G401 (cell line): ENCODE measurements around the gene PEX12. TPM values are rescaled to one million over a fixed set of nuclear protein-coding genes. Genes with fewer than 3 reads are reported as not detected.
"Not testable (repeated sequence)": the region's sequence is repeated elsewhere in the genome, so short reads cannot be mapped to it uniquely, and the experiment has no call there.

Experiments used
- DNase-seq: peaks from one replicate; pipeline ENCODE4 v3.0.0-alpha.2; 2015; ENCODE audit warnings: low spot score
- in situ Hi-C: cut with HindIII; loops from 2 replicates; pipeline ENCODE4 v1.10.0; 2016; ENCODE audit warnings: low sequenced_read_pairs, mixed read lengths
- total RNA-seq: library from RNA; depleted of rRNA; stranded (reverse); fragments of >200 nt; shearing (Covaris generic); gene quantifications from 2 replicates; pipeline ENCODE4 v1.2.3, GENCODE V29; 2014; rRNA removed

Gene PEX12
- total RNA-seq, result 2.4 and 5.7 TPM in 2 replicates

GRCh38 chr17:35578197-35578928, at the start of gene PEX12:
TSS of gene PEX12 (minus strand) at chr17:35578571. CDS start at chr17:35578021, 550 bp downstream.
- DNase-seq, result peak; percentile 98
- in situ Hi-C loops, result no loop called here

GRCh38 chr17:35627417-35627816, 49.0 kb upstream of the PEX12 start:
- no peak for DNase-seq
- in situ Hi-C loops, result no loop called here

DNA sequence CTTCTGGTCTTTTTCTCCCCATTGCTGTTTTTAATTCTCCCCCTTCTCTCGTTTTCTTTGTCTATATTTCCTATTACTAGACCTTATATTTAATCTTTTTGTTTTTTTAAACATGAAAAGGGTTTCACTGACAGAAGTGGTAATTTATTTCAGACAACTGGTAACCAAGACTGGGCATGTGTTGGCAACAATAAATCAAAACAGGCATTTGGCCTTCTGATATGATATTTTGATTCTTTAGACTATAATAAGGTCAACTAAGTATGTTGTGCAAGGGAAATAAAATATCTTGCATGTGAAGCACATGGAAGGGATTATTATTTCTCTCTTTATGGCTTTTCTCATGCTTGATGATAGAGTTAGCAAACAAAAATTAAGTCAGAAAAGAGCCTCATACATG, 43.4 kb upstream of the PEX12 start:
- in situ Hi-C loops, result no loop called here
- no peak for DNase-seq

DNA sequence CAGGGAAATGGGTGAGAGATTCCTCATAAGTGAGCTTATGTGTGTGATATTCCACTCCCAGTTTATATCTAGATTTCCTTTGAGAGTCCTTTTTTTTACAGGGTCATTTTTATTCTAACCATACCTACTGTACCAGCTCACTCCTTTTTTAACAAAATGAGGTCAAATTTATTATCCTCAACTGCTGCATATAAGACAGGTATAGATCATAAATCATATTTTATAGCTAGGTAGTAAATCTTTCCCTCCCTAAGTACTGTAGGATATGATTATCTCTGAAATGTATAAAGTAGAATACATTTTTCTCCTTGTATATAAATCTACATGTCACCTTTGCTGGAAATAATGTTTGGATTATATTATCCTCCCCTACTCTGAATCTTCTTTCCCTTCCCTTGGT, 40.3 kb upstream of the PEX12 start:
- in situ Hi-C loops, result no loop called here

GRCh38 chr17:35617505-35617904, 39.1 kb upstream of the PEX12 start:
- no peak for DNase-seq
- in situ Hi-C loops, result no loop called here

More for the DNA sequence above, 40.3 kb upstream of the PEX12 start:
- no peak for DNase-seq

- DNase-seq, result no peak
Measured at GRCh38 chr17:35616536-35616935, 38.2 kb upstream of the PEX12 start.

GRCh38 chr17:35614810-35615209, 36.4 kb upstream of the PEX12 start:
- no peak for DNase-seq
- in situ Hi-C loops, result no loop called here

More at GRCh38 chr17:35616536-35616935, 38.2 kb upstream of the PEX12 start:
- in situ Hi-C loops, result no loop called here

DNA sequence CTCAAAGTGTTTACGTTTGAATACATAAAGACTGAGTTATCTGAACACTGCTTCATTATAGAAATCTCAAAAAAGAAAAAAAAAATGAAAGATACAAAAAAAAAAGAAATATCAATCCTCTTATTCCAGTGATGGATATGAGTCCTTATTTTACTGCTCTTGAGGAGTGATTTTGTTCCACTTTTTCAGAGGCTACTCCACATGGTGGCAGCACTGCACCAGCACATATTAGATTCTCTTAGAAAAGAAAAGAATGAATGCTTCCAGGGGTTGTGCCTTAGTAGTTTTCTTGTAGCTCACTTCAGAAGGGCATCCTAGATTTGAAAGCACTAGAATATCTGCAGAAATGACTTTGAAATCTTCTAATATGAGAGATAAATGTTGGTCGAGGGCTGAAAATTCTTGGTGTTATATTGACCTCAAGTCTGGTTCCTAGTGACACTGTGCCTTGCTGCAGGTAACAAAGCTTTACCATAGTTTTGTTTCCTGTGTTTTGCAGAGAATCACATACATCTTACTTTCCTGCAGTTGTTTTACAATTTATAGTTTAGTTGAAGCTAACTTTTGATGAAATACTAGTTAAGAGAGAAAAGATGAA, 34.7 kb upstream of the PEX12 start:
- in situ Hi-C loops, result no loop called here

GRCh38 chr17:35610746-35611145, 32.4 kb upstream of the PEX12 start:
- DNase-seq, in situ Hi-C loops: not testable (repeated sequence)

More for the DNA sequence above, 34.7 kb upstream of the PEX12 start:
- peak; percentile 58 for DNase-seq

DNA sequence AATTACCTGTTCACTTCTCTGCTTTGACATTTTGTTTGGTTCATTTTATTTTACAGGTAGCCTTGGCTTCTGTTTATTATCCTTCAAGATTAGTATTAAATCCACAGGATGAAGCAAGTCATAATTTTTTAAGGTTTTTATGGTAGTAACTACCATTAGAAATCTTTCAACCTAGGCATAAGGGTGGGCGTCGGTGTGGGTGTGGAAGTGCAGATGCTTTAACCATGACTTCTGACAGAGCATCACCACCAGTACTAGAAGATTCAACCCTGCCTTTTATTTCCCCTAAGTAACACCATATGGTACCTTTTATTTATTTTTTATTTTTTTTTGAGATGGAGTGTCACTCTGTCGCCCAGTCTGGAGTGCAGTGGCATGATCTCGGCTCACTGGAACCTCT, 31.5 kb upstream of the PEX12 start:
- DNase-seq, result no peak
- in situ Hi-C loops, result no loop called here

DNA sequence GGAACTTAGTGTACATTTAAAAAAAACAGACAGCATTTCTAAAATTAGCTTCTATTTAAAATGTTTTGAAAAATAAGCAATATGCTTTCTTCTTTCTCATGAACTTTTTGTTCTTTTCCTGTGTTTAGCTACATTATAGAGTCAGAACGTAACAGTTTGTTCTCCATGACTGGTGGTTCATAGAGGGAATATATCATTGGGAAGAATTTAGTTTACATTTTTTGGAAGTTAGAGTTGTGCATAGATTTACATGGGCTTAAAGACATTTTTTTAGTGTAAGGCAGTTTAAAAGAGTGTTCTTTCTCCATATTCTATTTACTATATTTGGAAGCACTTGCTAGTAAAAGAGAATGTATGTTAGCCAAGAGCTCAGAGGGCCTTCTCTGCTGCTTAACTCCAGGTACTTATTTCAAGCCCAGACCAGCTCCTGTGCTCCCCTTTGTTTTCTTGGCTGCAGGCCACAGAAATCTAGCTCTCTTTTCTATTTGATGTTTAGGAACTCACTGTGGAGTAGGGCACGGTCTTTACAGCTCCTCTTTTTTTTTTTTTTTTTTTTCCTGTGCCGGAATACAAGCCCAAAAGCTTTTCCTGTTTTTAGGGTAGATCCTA, 29.0 kb upstream of the PEX12 start:
- in situ Hi-C loops, result no loop called here
- peak; percentile 25 for DNase-seq

DNA sequence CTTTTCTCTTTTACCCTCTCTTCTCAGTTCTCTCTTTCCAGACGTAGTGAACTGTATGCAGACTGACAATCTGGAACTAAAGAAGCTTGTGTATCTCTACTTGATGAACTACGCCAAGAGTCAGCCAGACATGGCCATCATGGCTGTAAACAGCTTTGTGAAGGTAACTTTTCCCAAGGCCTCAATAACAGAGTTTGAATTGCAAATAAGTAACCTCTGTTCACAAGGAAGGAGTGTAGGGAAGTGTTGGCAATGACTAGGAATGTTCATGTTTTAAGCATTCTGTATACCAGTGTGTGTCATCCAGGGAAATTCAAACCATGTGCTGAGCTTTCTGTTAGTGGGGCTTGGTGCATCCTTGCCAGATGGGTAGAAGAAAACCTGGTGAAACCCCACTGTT, 27.3 kb upstream of the PEX12 start:
- in situ Hi-C loops, result no loop called here
- DNase-seq, result no peak

DNA sequence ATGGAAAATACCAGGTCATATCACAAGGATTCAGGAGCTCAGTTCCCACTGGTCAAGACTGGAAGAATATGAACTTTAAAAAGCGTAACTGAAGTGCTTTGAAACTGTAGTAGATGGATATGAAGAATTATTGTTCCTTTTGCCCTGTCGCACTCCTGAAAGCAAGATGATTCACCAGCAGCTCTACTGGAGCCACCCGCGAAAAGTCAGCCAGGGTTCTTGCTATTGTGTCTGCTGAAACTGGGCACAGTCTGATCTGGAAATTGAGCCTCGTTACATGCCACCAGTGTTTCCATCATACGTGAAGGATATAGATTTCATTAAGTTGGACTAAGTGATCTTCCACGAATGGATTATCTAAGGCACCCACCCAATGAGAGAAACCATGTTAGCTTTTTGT, 25.3 kb upstream of the PEX12 start:
- DNase-seq, result no peak
- in situ Hi-C loops, result no loop called here

- no peak for DNase-seq
- in situ Hi-C loops, result no loop called here
Measured at GRCh38 chr17:35597604-35598003, 19.2 kb upstream of the PEX12 start.

- no peak for DNase-seq
- in situ Hi-C loops, result no loop called here
Measured at GRCh38 chr17:35596530-35597233, 18.3 kb upstream of the PEX12 start.

DNA sequence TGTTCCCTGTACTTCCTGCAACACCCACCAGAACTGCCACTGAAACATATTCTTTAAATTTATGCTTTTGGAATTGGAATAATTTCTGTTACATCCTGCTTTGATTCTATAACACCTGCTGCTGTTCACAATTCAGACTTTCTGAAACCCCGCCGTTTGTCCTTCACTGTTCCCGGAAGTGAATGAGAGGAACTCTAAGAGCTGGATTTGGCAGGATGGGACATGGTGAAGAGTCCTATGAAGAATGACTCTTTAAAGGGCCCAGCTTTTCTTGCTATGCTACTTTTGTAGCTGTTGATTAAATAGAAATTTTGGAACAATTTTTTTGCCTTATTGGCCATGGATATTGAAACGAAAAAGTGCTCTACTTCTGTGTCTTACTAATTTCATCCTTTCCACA, 17.7 kb upstream of the PEX12 start:
- in situ Hi-C loops, result no loop called here
- no peak for DNase-seq

- in situ Hi-C loops, result no loop called here
Measured at GRCh38 chr17:35588196-35588920, 10.0 kb upstream of the PEX12 start.

DNA sequence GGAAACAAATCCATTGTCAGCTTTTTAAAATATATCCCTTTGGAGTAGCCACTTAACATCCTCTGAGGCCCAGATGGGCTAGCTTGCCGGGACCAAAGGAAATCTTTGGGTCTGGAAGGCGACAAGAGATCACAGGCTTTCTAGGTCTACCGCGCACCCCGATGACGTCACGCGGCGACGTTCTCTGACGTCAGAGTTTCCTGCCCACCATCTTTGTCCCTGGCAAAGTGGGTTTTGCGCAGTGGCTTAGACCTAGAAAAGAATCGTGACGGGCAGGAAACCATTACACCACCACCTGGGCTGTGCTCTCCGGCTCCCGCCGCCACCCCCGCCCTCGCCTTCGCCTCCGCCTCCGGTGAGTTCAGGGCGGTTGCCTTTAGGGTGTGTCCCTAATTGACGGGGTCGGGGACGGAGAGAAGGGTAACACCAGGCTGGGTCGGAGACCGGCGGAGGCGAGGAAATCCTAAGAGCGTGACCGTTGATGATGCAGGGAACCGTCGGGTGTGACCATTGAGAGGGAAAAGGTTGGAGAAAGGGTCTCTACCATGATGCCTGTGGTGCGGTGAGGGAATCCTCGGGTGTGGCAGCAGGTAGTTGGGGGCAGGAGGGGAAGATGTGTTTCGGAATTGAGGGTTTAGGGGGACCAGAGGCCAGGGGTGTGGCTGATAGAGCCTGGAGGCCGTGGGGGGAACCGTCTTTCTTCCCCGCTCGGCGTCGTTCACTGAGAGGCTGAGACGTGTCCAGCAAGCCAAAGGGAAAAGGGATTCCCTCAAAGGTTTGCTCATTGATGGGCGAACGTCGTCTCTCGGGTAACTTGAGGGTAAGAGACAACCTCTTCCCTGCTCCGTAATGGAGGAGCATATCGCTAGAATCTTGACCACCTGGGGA, 8.9 kb upstream of the PEX12 start, which contains the start of gene AP2B1:
Gene AP2B1 (plus strand): TSS at position 249 of the 888 bp plus-strand sequence. CDS start 6,709 bp downstream, outside the sequence.
- in situ Hi-C loops, result no loop called here
- peak; percentile 95 for DNase-seq

More at GRCh38 chr17:35588196-35588920, 10.0 kb upstream of the PEX12 start:
- DNase-seq, result no peak
